CD4-positive, alpha-beta T cell treated with Interleukin-12 subunit alpha and Interleukin-12 subunit beta, for 1 hour (primary cell): ENCODE results near the gene YJEFN3.

Experiments used
- DNase-seq: peaks from one replicate; pipeline ENCODE4 v3.0.0-alpha.2; 2020

YJEFN3 gene

GRCh38 chr19:19540064-19540714, 11.5 kb downstream of the YJEFN3 start:
- DNase-seq: peak; percentile 82

- DNase-seq: peak; percentile 84
These were observed 12.2 kb downstream of the YJEFN3 start for GRCh38 chr19:19540715-19541515.

GRCh38 chr19:19541616-19542015, 12.9 kb downstream of the YJEFN3 start:
- DNase-seq: no peak

- DNase-seq: no peak
These were observed 13.8 kb downstream of the YJEFN3 start for GRCh38 chr19:19542507-19542906.

GRCh38 chr19:19543101-19543500, 14.4 kb downstream of the YJEFN3 start:
- DNase-seq: no peak

GRCh38 chr19:19543640-19544039, 14.9 kb downstream of the YJEFN3 start:
- no peak for DNase-seq

- no peak for DNase-seq
These were observed 15.7 kb downstream of the YJEFN3 start for GRCh38 chr19:19544257-19544953.

GRCh38 chr19:19544954-19545591, 16.4 kb downstream of the YJEFN3 start:
- no peak for DNase-seq

- no peak for DNase-seq
These were observed 17.0 kb downstream of the YJEFN3 start for GRCh38 chr19:19545707-19546106.

- no peak for DNase-seq
These were observed 18.0 kb downstream of the YJEFN3 start for GRCh38 chr19:19546751-19547162.

- DNase-seq: no peak
These were observed 19.1 kb downstream of the YJEFN3 start for GRCh38 chr19:19547674-19548336.

GRCh38 chr19:19548915-19549759, 20.4 kb downstream of the YJEFN3 start:
- DNase-seq: no peak

- DNase-seq: no peak
These were observed 21.2 kb downstream of the YJEFN3 start for GRCh38 chr19:19549804-19550464.

- no peak for DNase-seq
These were observed 21.8 kb downstream of the YJEFN3 start for GRCh38 chr19:19550485-19550929.

GRCh38 chr19:19550972-19551852, 22.5 kb downstream of the YJEFN3 start:
- DNase-seq: no peak

GRCh38 chr19:19551853-19552192, 23.1 kb downstream of the YJEFN3 start:
- DNase-seq: no peak

GRCh38 chr19:19552798-19553197, 24.1 kb downstream of the YJEFN3 start:
- DNase-seq: peak; percentile 36

GRCh38 chr19:19553670-19554069, 25.0 kb downstream of the YJEFN3 start:
- no peak for DNase-seq

GRCh38 chr19:19554074-19555023, 25.6 kb downstream of the YJEFN3 start:
- peak; percentile 58 for DNase-seq
